ENCODE results near the gene NADK. TPM values are rescaled to one million over a fixed set of nuclear protein-coding genes. Genes with fewer than 3 reads are reported as not detected.

NADK gene
- total RNA-seq, 6 experiments from 2014 or later, result 80.3 to 143 (median 100) TPM

- intact Hi-C loops (cut with DNase I), result no loop called here
- Histone ChIP-seq H3K9me3 (no peaks in the 10 kb centered on the region), H3K36me3 (peaks cover 0 to 28% (median 12%) of the 10 kb centered on the region in 4 donors), H3K4me3 (no peak overlapping the region), H3K4me1 (no peaks in the 10 kb centered on the region), H3K27ac (no peak overlapping the region), H3K27me3 (no peaks in the 10 kb centered on the region)
- WGBS (ENCODE audit: insufficient coverage, low coverage, low lambda C conversion rate, missing lambda C conversion rate), result 100% methylated on average over 3 of the region's 6 CpGs
- DNase-seq (no peak), ATAC-seq (no peak)
- no peak for TF ChIP-seq POLR2A (IDR thresholded peaks at IDR 0.05)
- TF ChIP-seq, protein P1, sequence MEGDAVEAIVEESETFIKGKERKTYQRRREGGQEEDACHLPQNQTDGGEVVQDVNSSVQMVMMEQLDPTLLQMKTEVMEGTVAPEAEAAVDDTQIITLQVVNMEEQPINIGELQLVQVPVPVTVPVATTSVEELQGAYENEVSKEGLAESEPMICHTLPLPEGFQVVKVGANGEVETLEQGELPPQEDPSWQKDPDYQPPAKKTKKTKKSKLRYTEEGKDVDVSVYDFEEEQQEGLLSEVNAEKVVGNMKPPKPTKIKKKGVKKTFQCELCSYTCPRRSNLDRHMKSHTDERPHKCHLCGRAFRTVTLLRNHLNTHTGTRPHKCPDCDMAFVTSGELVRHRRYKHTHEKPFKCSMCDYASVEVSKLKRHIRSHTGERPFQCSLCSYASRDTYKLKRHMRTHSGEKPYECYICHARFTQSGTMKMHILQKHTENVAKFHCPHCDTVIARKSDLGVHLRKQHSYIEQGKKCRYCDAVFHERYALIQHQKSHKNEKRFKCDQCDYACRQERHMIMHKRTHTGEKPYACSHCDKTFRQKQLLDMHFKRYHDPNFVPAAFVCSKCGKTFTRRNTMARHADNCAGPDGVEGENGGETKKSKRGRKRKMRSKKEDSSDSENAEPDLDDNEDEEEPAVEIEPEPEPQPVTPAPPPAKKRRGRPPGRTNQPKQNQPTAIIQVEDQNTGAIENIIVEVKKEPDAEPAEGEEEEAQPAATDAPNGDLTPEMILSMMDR (IDR thresholded peaks at IDR 0.05), result no peak
Observed at GRCh38 chr1:1819762-1820161, 41.5 kb upstream of the NADK start.

- Histone ChIP-seq H3K4me3 (no peak overlapping the region), H3K4me1 (no peaks in the 10 kb centered on the region), H3K36me3 (peaks cover 7 to 32% (median 21%) of the 10 kb centered on the region in 4 donors), H3K27me3 (no peaks in the 10 kb centered on the region), H3K9me3 (no peaks in the 10 kb centered on the region), H3K27ac (no peak overlapping the region)
- intact Hi-C loops (cut with DNase I), result no loop called here
- ATAC-seq (no peak), DNase-seq (no peak)
- WGBS (ENCODE audit: insufficient coverage, low coverage, low lambda C conversion rate, missing lambda C conversion rate), result 74% methylated on average over 3 of the region's 3 CpGs
- no peak for TF ChIP-seq POLR2A (IDR thresholded peaks at IDR 0.05)
- TF ChIP-seq, protein P1 (IDR thresholded peaks at IDR 0.05), result no peak
Observed at GRCh38 chr1:1817221-1817620, 39.0 kb upstream of the NADK start.

DNA sequence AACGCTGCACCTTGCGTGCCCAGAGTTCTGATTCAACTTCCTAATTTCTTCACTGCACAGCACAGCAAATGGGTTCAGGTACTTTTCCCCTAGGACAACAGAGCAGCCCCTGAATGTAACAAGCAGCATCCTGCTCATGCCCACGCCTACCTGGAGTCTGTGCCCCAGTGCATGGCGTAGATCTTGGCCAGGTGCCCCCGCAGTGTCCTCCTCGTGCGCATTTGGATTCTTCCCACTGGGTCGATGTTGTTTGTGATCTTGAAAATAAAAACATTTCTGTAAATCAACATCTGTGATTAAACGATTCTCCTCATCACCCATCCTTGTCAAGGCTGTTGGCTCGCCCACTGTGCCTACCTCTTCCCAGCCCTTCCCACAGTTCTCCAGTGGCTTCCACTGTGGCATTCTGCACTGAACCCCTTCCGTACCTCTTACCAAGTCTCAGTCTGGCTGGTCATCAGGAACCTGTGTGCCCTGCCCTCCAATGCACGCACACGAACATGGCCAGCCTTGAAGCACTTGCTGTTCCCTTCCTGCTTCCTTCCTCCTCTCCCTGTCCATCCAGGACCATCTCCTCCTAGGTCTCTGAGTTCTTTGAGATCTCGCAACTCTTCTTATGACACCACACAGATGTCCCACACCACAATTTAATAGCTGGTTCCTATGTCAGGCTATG, 37.5 kb upstream of the NADK start:
- Histone ChIP-seq H3K4me1 (no peaks in the 10 kb centered on the region), H3K27ac (no peak overlapping the region), H3K9me3 (no peaks in the 10 kb centered on the region), H3K36me3 (peaks cover 7 to 32% (median 18%) of the 10 kb centered on the region in 4 donors), H3K27me3 (no peaks in the 10 kb centered on the region), H3K4me3 (no peak overlapping the region)
- intact Hi-C loops (cut with DNase I), result no loop called here
- ATAC-seq (peak in 1 of 4 donors; percentile 24), DNase-seq (no peak)
- no peak for TF ChIP-seq POLR2A (IDR thresholded peaks at IDR 0.05)
- TF ChIP-seq, protein P1 (IDR thresholded peaks at IDR 0.05), result no peak
- 85% methylated on average over 8 of the region's 14 CpGs for WGBS (ENCODE audit: insufficient coverage, low coverage, low lambda C conversion rate, missing lambda C conversion rate)

- no peak overlapping the region for H3K27ac ChIP-seq
- WGBS (ENCODE audit: insufficient coverage, low coverage, low lambda C conversion rate, missing lambda C conversion rate), result 80% methylated on average over 5 of the region's 6 CpGs
- H3K9me3 ChIP-seq, result no peaks in the 10 kb centered on the region
- no peaks in the 10 kb centered on the region for H3K27me3 ChIP-seq
- TF ChIP-seq, protein P1 (IDR thresholded peaks at IDR 0.05), result no peak
- no peak for TF ChIP-seq POLR2A (IDR thresholded peaks at IDR 0.05)
- H3K36me3 ChIP-seq, result peaks cover 6 to 46% (median 21%) of the 10 kb centered on the region in 4 donors
- no peaks in the 10 kb centered on the region for H3K4me1 ChIP-seq
- intact Hi-C loops (cut with DNase I), result no loop called here
- DNase-seq (no peak), ATAC-seq (no peak)
- H3K4me3 ChIP-seq, result no peak overlapping the region
Observed at GRCh38 chr1:1809489-1809888, 31.2 kb upstream of the NADK start.
